Activated naive CD8-positive, alpha-beta T cell treated with anti-CD3 and anti-CD28 coated beads, Interleukin-2, amount 10 ng/mL, durations not matched to agents 7 days and 5 days (primary cell): ENCODE data around the gene TBC1D5. TPM values are rescaled to one million over a fixed set of nuclear protein-coding genes. Genes with fewer than 3 reads are reported as not detected.

Source experiments
- ATAC-seq: fragments of 150-1000 bp; cut with Tn5 transposase; one replicate; pipeline ENCODE4 v1.10.0; 2021; ENCODE audit warnings: low read depth, moderate library complexity
- POLR2A ChIA-PET: fragments of 350-600 bp; sonication (Branson Sonifier 250); formaldehyde crosslinking; loops from one replicate; lab custom pipeline; 2021; ENCODE audit warnings: antibody characterized with exemption; lab: Charles Lee
- DNase-seq: peaks from one replicate; pipeline ENCODE4 v3.0.0; 2021
- H3K27ac Mint-ChIP-seq: one replicate; pipeline ENCODE4 v1.8.0; 2022; ENCODE audit warnings: mild to moderate bottlenecking, mixed read lengths
- H3K27me3 Mint-ChIP-seq: one replicate; pipeline ENCODE4 v1.8.0; 2022; ENCODE audit warnings: mild to moderate bottlenecking, moderate library complexity, mixed read lengths
- H3K36me3 Mint-ChIP-seq: one replicate; pipeline ENCODE4 v1.8.0; 2021; ENCODE audit warnings: mild to moderate bottlenecking, mixed read lengths
- H3K4me1 Mint-ChIP-seq: one replicate; pipeline ENCODE4 v1.8.0; 2021; ENCODE audit warnings: mixed read lengths
- H3K4me3 Mint-ChIP-seq: one replicate; pipeline ENCODE4 v1.8.0; 2022; ENCODE audit warnings: mild to moderate bottlenecking, moderate library complexity, mixed read lengths
- H3K9me3 Mint-ChIP-seq: one replicate; pipeline ENCODE4 v1.8.0; 2021; ENCODE audit warnings: mixed read lengths
- total RNA-seq, 2 experiments: library from RNA; stranded (reverse); gene quantifications; one replicate each; pipeline ENCODE4 v1.2.3, GENCODE V29; 2021

Gene TBC1D5
- total RNA-seq, 2 experiments from 2014 or later: 57.3 to 60.9 TPM

GRCh38 chr3:17473761-17474160, 268.7 kb downstream of the TBC1D5 start:
- H3K27ac Mint-ChIP-seq: no peak overlapping the region
- H3K4me3 Mint-ChIP-seq: no peak overlapping the region
- no peak for ATAC-seq
- no peaks in the 10 kb centered on the region for H3K9me3 Mint-ChIP-seq
- H3K36me3 Mint-ChIP-seq: peaks cover 5% of the 10 kb centered on the region
- POLR2A ChIA-PET: no interaction called here
- DNase-seq: no peak
- H3K27me3 Mint-ChIP-seq: no peaks in the 10 kb centered on the region
- no peaks in the 10 kb centered on the region for H3K4me1 Mint-ChIP-seq

- no peak overlapping the region for H3K27ac Mint-ChIP-seq
- DNase-seq (no peak), ATAC-seq (no peak)
- H3K4me1 Mint-ChIP-seq: no peaks in the 10 kb centered on the region
- no peaks in the 10 kb centered on the region for H3K27me3 Mint-ChIP-seq
- H3K4me3 Mint-ChIP-seq: no peak overlapping the region
- peaks cover 7% of the 10 kb centered on the region for H3K36me3 Mint-ChIP-seq
- POLR2A ChIA-PET: no interaction called here
- H3K9me3 Mint-ChIP-seq: no peaks in the 10 kb centered on the region
These were observed 272.5 kb downstream of the TBC1D5 start for GRCh38 chr3:17469954-17470353.

GRCh38 chr3:17469520-17469919, 272.9 kb downstream of the TBC1D5 start:
- no peak for ATAC-seq
- Mint-ChIP-seq H3K27me3 (no peaks in the 10 kb centered on the region), H3K36me3 (peaks cover 8% of the 10 kb centered on the region), H3K27ac (no peak overlapping the region), H3K4me3 (no peak overlapping the region), H3K4me1 (no peaks in the 10 kb centered on the region), H3K9me3 (no peaks in the 10 kb centered on the region)
- POLR2A ChIA-PET: no interaction called here
- no peak for DNase-seq

- POLR2A ChIA-PET: interaction anchor here (0.6 kb wide), 1 partner anchor 283 kb away, joined by 5 read pairs; no protein-coding TSS in a partner anchor
- DNase-seq: no peak
- no peak overlapping the region for H3K4me3 Mint-ChIP-seq
- H3K27ac Mint-ChIP-seq: no peak overlapping the region
- peaks cover 16% of the 10 kb centered on the region for H3K36me3 Mint-ChIP-seq
- no peaks in the 10 kb centered on the region for H3K27me3 Mint-ChIP-seq
- no peak for ATAC-seq
- H3K9me3 Mint-ChIP-seq: no peaks in the 10 kb centered on the region
- H3K4me1 Mint-ChIP-seq: no peaks in the 10 kb centered on the region
These were observed 276.4 kb downstream of the TBC1D5 start for GRCh38 chr3:17466028-17466427.

- Mint-ChIP-seq H3K27me3 (no peaks in the 10 kb centered on the region), H3K4me3 (no peak overlapping the region), H3K9me3 (no peaks in the 10 kb centered on the region), H3K27ac (no peak overlapping the region), H3K4me1 (no peaks in the 10 kb centered on the region), H3K36me3 (peaks cover 15% of the 10 kb centered on the region)
- POLR2A ChIA-PET: no interaction called here
- DNase-seq: no peak
- no peak for ATAC-seq
These were observed 282.9 kb downstream of the TBC1D5 start for GRCh38 chr3:17459470-17459993.

- no peak for DNase-seq
- Mint-ChIP-seq H3K4me3 (no peak overlapping the region), H3K27me3 (no peaks in the 10 kb centered on the region), H3K36me3 (peaks cover 13% of the 10 kb centered on the region), H3K27ac (no peak overlapping the region), H3K9me3 (no peaks in the 10 kb centered on the region), H3K4me1 (no peaks in the 10 kb centered on the region)
- ATAC-seq: no peak
- POLR2A ChIA-PET: no interaction called here
These were observed 285.8 kb downstream of the TBC1D5 start for GRCh38 chr3:17456650-17457049.

- Mint-ChIP-seq H3K4me3 (no peak overlapping the region), H3K36me3 (peaks cover 15% of the 10 kb centered on the region), H3K27ac (no peak overlapping the region), H3K9me3 (no peaks in the 10 kb centered on the region), H3K27me3 (no peaks in the 10 kb centered on the region), H3K4me1 (peaks cover 1% of the 10 kb centered on the region)
- no peak for DNase-seq
- POLR2A ChIA-PET: no interaction called here
- ATAC-seq: no peak
These were observed 286.4 kb downstream of the TBC1D5 start for GRCh38 chr3:17456046-17456445.

GRCh38 chr3:17444865-17445264, 297.6 kb downstream of the TBC1D5 start:
- DNase-seq: no peak
- Mint-ChIP-seq H3K4me1 (peaks cover 1% of the 10 kb centered on the region), H3K36me3 (peaks cover 6% of the 10 kb centered on the region), H3K27ac (no peak overlapping the region), H3K4me3 (no peak overlapping the region), H3K9me3 (no peaks in the 10 kb centered on the region), H3K27me3 (no peaks in the 10 kb centered on the region)
- ATAC-seq: no peak
- POLR2A ChIA-PET: no interaction called here

GRCh38 chr3:17443142-17443541, 299.3 kb downstream of the TBC1D5 start:
- Mint-ChIP-seq H3K9me3 (peaks cover 2% of the 10 kb centered on the region), H3K27me3 (no peaks in the 10 kb centered on the region), H3K4me3 (no peak overlapping the region), H3K4me1 (peaks cover 1% of the 10 kb centered on the region), H3K27ac (no peak overlapping the region), H3K36me3 (peaks cover 10% of the 10 kb centered on the region)
- no peak for DNase-seq
- POLR2A ChIA-PET: no interaction called here
- ATAC-seq: no peak

- Mint-ChIP-seq H3K36me3 (peaks cover 14% of the 10 kb centered on the region), H3K4me3 (no peak overlapping the region), H3K9me3 (peaks cover 2% of the 10 kb centered on the region), H3K27me3 (no peaks in the 10 kb centered on the region), H3K4me1 (peaks cover 1% of the 10 kb centered on the region), H3K27ac (no peak overlapping the region)
- ATAC-seq (no peak), DNase-seq (no peak)
- POLR2A ChIA-PET: no interaction called here
These were observed 299.9 kb downstream of the TBC1D5 start for GRCh38 chr3:17442332-17443049.

GRCh38 chr3:17433876-17434275, 308.6 kb downstream of the TBC1D5 start:
- H3K27ac Mint-ChIP-seq: no peak overlapping the region
- POLR2A ChIA-PET: no interaction called here
- no peak overlapping the region for H3K4me3 Mint-ChIP-seq
- H3K4me1 Mint-ChIP-seq: no peaks in the 10 kb centered on the region
- ATAC-seq (no peak), DNase-seq (no peak)
- peaks cover 13% of the 10 kb centered on the region for H3K9me3 Mint-ChIP-seq
- H3K27me3 Mint-ChIP-seq: no peaks in the 10 kb centered on the region
- H3K36me3 Mint-ChIP-seq: peaks cover 22% of the 10 kb centered on the region

- POLR2A ChIA-PET: no interaction called here
- Mint-ChIP-seq H3K4me1 (no peaks in the 10 kb centered on the region), H3K4me3 (no peak overlapping the region), H3K27me3 (no peaks in the 10 kb centered on the region), H3K36me3 (peaks cover 14% of the 10 kb centered on the region), H3K27ac (no peak overlapping the region), H3K9me3 (peaks cover 12% of the 10 kb centered on the region)
- DNase-seq (no peak), ATAC-seq (no peak)
These were observed 310.2 kb downstream of the TBC1D5 start for GRCh38 chr3:17432236-17432635.

- Mint-ChIP-seq H3K36me3 (peaks cover 12% of the 10 kb centered on the region), H3K27me3 (no peaks in the 10 kb centered on the region), H3K9me3 (peaks cover 12% of the 10 kb centered on the region), H3K27ac (no peak overlapping the region), H3K4me3 (no peak overlapping the region), H3K4me1 (no peaks in the 10 kb centered on the region)
- POLR2A ChIA-PET: no interaction called here
- ATAC-seq (no peak), DNase-seq (no peak)
These were observed 310.9 kb downstream of the TBC1D5 start for GRCh38 chr3:17431484-17432045.

GRCh38 chr3:17431004-17431403, 311.4 kb downstream of the TBC1D5 start:
- Mint-ChIP-seq H3K4me3 (no peak overlapping the region), H3K4me1 (no peaks in the 10 kb centered on the region), H3K36me3 (peaks cover 11% of the 10 kb centered on the region), H3K27ac (no peak overlapping the region), H3K27me3 (no peaks in the 10 kb centered on the region), H3K9me3 (peaks cover 11% of the 10 kb centered on the region)
- DNase-seq (no peak), ATAC-seq (no peak)
- POLR2A ChIA-PET: no interaction called here
